GM18508 (cell line): ENCODE results near the gene WWP2.
A peak's percentile ranks its signal among the peaks of the same experiment; 100 is the strongest.
"Not testable (repeated sequence)": the region's sequence is repeated elsewhere in the genome, so short reads cannot be mapped to it uniquely, and the experiment has no call there.

Experiments
- ATAC-seq: cut with Tn5 transposase; IDR thresholded peaks from one replicate; pipeline ENCODE4 v1.9.1; 2021; ENCODE audit warnings: moderate number of reproducible peaks; ENCODE audit not compliant: insufficient read depth, unreplicated experiment

The WWP2 gene

GRCh38 chr16:69761983-69762813, at the start of gene WWP2:
Gene WWP2 (plus strand): TSS chr16:69762332. CDS start chr16:69787011, 24,679 bp downstream.
- no peak for ATAC-seq

- ATAC-seq = no peak
Observed at GRCh38 chr16:69712914-69713581, 49.1 kb upstream of the WWP2 start.

- no peak for ATAC-seq
Observed at GRCh38 chr16:69717066-69717465, 45.1 kb upstream of the WWP2 start.

- ATAC-seq = no peak
Observed at GRCh38 chr16:69718111-69718764, 43.9 kb upstream of the WWP2 start.

- ATAC-seq = no peak
Observed at GRCh38 chr16:69720822-69721430, 41.2 kb upstream of the WWP2 start.

- ATAC-seq = no peak
Observed at GRCh38 chr16:69721441-69721957, 40.6 kb upstream of the WWP2 start.

GRCh38 chr16:69724414-69724873, 37.7 kb upstream of the WWP2 start:
- no peak for ATAC-seq

GRCh38 chr16:69724981-69725479, 37.1 kb upstream of the WWP2 start:
- no peak for ATAC-seq

GRCh38 chr16:69725480-69726312, 36.4 kb upstream of the WWP2 start:
- no peak for ATAC-seq

GRCh38 chr16:69726313-69727060, 35.6 kb upstream of the WWP2 start, which contains the start of gene NQO1:
Gene NQO1 (minus strand): TSS chr16:69726560. CDS start chr16:69726439, 121 bp downstream.
- ATAC-seq = peak; percentile 66

- ATAC-seq = no peak
Observed at GRCh38 chr16:69727916-69728270, 34.2 kb upstream of the WWP2 start.

- not testable (repeated sequence) for ATAC-seq
Observed at GRCh38 chr16:69729030-69729429, 33.1 kb upstream of the WWP2 start.

- not testable (repeated sequence) for ATAC-seq
Observed at GRCh38 chr16:69731280-69731679, 30.9 kb upstream of the WWP2 start.

- ATAC-seq = no peak
Observed at GRCh38 chr16:69732101-69732500, 30.0 kb upstream of the WWP2 start.

GRCh38 chr16:69741519-69741918, 20.6 kb upstream of the WWP2 start:
- ATAC-seq = no peak

- ATAC-seq = no peak
Observed at GRCh38 chr16:69741951-69742904, 19.9 kb upstream of the WWP2 start.

- no peak for ATAC-seq
Observed at GRCh38 chr16:69744363-69745231, 17.5 kb upstream of the WWP2 start.
